Endothelial cell of umbilical vein (primary cell): Measurements from ENCODE around the gene RANBP3L. TPM values are rescaled to one million over a fixed set of nuclear protein-coding genes. Genes with fewer than 3 reads are reported as not detected.

Experiments used
- BruUV-seq: library from RNA; stranded (reverse); fragments of 400-500 nt; replicated peaks from 2 replicates; lab custom pipeline; 2021; lab: Mats Ljungman, UMichigan
- CTCF ChIA-PET: fragments of 300-600, 350-600 bp; sonication (Branson Sonifier 250); formaldehyde crosslinking; loops from one replicate; lab custom pipeline; 2021; ENCODE audit warnings: antibody characterized with exemption, inconsistent platforms; lab: Charles Lee
- POLR2A ChIA-PET: fragments of 300-600, 350-600 bp; sonication (Branson Sonifier 250); formaldehyde crosslinking; loops from one replicate; lab custom pipeline; 2021; ENCODE audit warnings: antibody characterized with exemption, inconsistent platforms; lab: Charles Lee
- DNase-seq: peaks from one replicate; pipeline ENCODE4 v3.0.0-alpha.2; 2011; ENCODE audit warnings: low read depth, low spot score
- FAIRE-seq: peaks from 2 replicates; lab custom pipeline; 2011; peaks lifted over from hg19 to GRCh38; lab: Jason Lieb, UNC
- H2AFZ ChIP-seq: 2 replicates; pipeline ENCODE4 v1.6.0; 2012; ENCODE audit warnings: low read depth, low read length, control low read depth, inconsistent platforms
- H3K27ac ChIP-seq: 2 replicates; pipeline ENCODE4 v1.5.1; 2011; ENCODE audit warnings: low read depth, mild to moderate bottlenecking, control low read depth, low read length, moderate library complexity; ENCODE audit not compliant: insufficient read depth
- H3K27me3 ChIP-seq, 2 experiments: 2 replicates each; pipeline versions ENCODE4 v1.6.0 to v1.6.1; 2011; ENCODE audit warnings: low read length in 2 of 2, mixed read lengths in 1 of 2; ENCODE audit not compliant: control insufficient read depth in 2 of 2, insufficient read depth in 2 of 2
- H3K36me3 ChIP-seq, 2 experiments: 2 replicates in 1 of 2; 3 replicates in 1 of 2; pipeline ENCODE4 v1.5.1; 2011; ENCODE audit warnings: low read length in 2 of 2, mild to moderate bottlenecking in 1 of 2, moderate library complexity in 1 of 2; ENCODE audit not compliant: control insufficient read depth in 2 of 2, insufficient read depth in 2 of 2; ENCODE audit errors: extremely low read depth in 1 of 2
- H3K4me1 ChIP-seq: 3 replicates; pipeline ENCODE4 v1.5.1; 2011; ENCODE audit warnings: mild to moderate bottlenecking, low read length; ENCODE audit not compliant: control insufficient read depth, insufficient read depth; ENCODE audit errors: extremely low read depth
- H3K4me2 ChIP-seq: 2 replicates; pipeline ENCODE4 v1.6.1; 2011; ENCODE audit warnings: low read length, control low read depth, mixed read lengths; ENCODE audit not compliant: insufficient read depth
- H3K4me3 ChIP-seq, 3 experiments: fragments of 200-600 bp in 1 of 3; sonication (generic), shearing (Covaris generic) in 1 of 3; replicated peaks in 1 of 3; 2 replicates each; pipeline ENCODE4 v1.5.1; 2011 to 2016; ENCODE audit warnings: control low read depth in 3 of 3, low read length in 3 of 3, mild to moderate bottlenecking in 2 of 3, inconsistent platforms in 1 of 3, low read depth in 1 of 3, moderate library complexity in 1 of 3; ENCODE audit not compliant: insufficient read depth in 1 of 3
- H3K79me2 ChIP-seq: 2 replicates; pipeline ENCODE4 v1.6.0; 2012; ENCODE audit warnings: low read length, inconsistent platforms; ENCODE audit not compliant: control insufficient read depth, insufficient read depth
- H3K9ac ChIP-seq: replicated peaks from 2 replicates; pipeline ENCODE3; 2011; ENCODE audit warnings: low read length, control low read depth; ENCODE audit not compliant: insufficient read depth; ENCODE audit errors: extremely low read depth
- H3K9me1 ChIP-seq: replicated peaks from 3 replicates; pipeline ENCODE4 v1.6.0; 2011; ENCODE audit warnings: mild to moderate bottlenecking, low read length; ENCODE audit not compliant: control insufficient read depth, insufficient read depth; ENCODE audit errors: extremely low read depth
- H3K9me3 ChIP-seq: replicated peaks from 2 replicates; pipeline ENCODE4 v1.5.1; 2012; ENCODE audit warnings: low read length, inconsistent platforms; ENCODE audit not compliant: control insufficient read depth, insufficient read depth
- H4K20me1 ChIP-seq: replicated peaks from 2 replicates; pipeline ENCODE3; 2011; ENCODE audit warnings: mild to moderate bottlenecking, low read length; ENCODE audit not compliant: control insufficient read depth, insufficient read depth; ENCODE audit errors: extremely low read depth
- CTCF ChIP-seq, 2 donors: IDR thresholded peaks; 1 replicate in 1 of 2; 2 replicates in 1 of 2; pipeline ENCODE4 v1.5.1; 2011; ENCODE audit warnings: low read length in 2 of 2, mild to moderate bottlenecking in 2 of 2, moderate library complexity in 2 of 2, control low read depth in 1 of 2, inconsistent platforms in 1 of 2, low read depth in 1 of 2; ENCODE audit not compliant: insufficient read depth in 1 of 2; ENCODE audit errors: extremely low read depth in 1 of 2
- EZH2 ChIP-seq: IDR thresholded peaks from 2 replicates; pipeline ENCODE4 v1.6.1; 2012; ENCODE audit warnings: borderline replicate concordance, low read depth, mild to moderate bottlenecking, moderate library complexity, low read length, inconsistent platforms; ENCODE audit not compliant: severe bottlenecking
- FOS ChIP-seq: IDR thresholded peaks from 2 replicates; pipeline ENCODE4 v1.6.1; 2011; ENCODE audit warnings: mild to moderate bottlenecking, low read length, moderate library complexity, borderline replicate concordance; ENCODE audit not compliant: insufficient read depth
- GATA2 ChIP-seq: IDR thresholded peaks from 2 replicates; pipeline ENCODE4 v1.7.0; 2011; ENCODE audit warnings: low read depth, mild to moderate bottlenecking, moderate library complexity, mixed read lengths, low read length; ENCODE audit not compliant: insufficient read length, insufficient read depth
- JUN ChIP-seq: IDR thresholded peaks from 2 replicates; pipeline ENCODE4 v1.6.1; 2011; ENCODE audit warnings: borderline replicate concordance, low read depth; ENCODE audit not compliant: insufficient read length, insufficient read depth
- MAX ChIP-seq: IDR thresholded peaks from 2 replicates; pipeline ENCODE4 v1.6.1; 2011; ENCODE audit not compliant: insufficient read depth, insufficient read length
- MYC ChIP-seq: IDR thresholded peaks from one replicate; pipeline ENCODE4 v1.6.1; 2011; ENCODE audit warnings: mild to moderate bottlenecking, low read depth, low read length
- POLR2A ChIP-seq: IDR thresholded peaks from 2 replicates; pipeline ENCODE4 v1.6.1; 2012; ENCODE audit warnings: low read depth, mild to moderate bottlenecking, control low read depth, low read length
- POLR2AphosphoS5 ChIP-seq: IDR thresholded peaks from 2 replicates; pipeline ENCODE4 v1.6.1; 2012; ENCODE audit warnings: low read depth, mild to moderate bottlenecking, control low read depth, low read length, moderate library complexity; ENCODE audit not compliant: insufficient read depth
- dilution Hi-C: fragments of 300-500 bp; cut with MboI; formaldehyde crosslinking; loops from one replicate; pipeline ENCODE4 v1.15.0; 2019; ENCODE audit warnings: low sequenced_read_pairs; ENCODE audit not compliant: extremely low pct_ligation_motif_present
- intact Hi-C: fragments of 100-400 bp; cut with micrococcal nuclease; formaldehyde crosslinking; loops from one replicate; pipeline ENCODE4 v1.10.0; 2022
- polyA plus RNA-seq, 4 experiments: library from polyadenylated mRNA; depleted of rRNA in 3 of 4; stranded (reverse) in 3 of 4; unstranded in 1 of 4; fragments of >200 nt; gene quantifications; 2 replicates each; pipeline versions ENCODE4 v1.2.1 to v1.2.3, GENCODE V29; 2011 to 2012; ENCODE audit warnings: missing spikeins in 1 of 4
- total RNA-seq: library from RNA; stranded (reverse); gene quantifications from 2 replicates; pipeline ENCODE4 v1.2.3, GENCODE V29; 2021

The RANBP3L gene
- total and polyA plus RNA-seq, 2 donors (not counting 3 experiments of a cell fraction or from before 2014, with no cell fraction given): not detected

- Histone ChIP-seq H3K9me1 (no peaks in the 10 kb centered on the region), H3K79me2 (peaks cover 4% of the 10 kb centered on the region), H4K20me1 (no peaks in the 10 kb centered on the region), H2AFZ (no peak overlapping the region), H3K4me3 (no peak overlapping the region), H3K9ac (no peak overlapping the region), H3K9me3 (no peaks in the 10 kb centered on the region), H3K4me1 (no peaks in the 10 kb centered on the region), H3K36me3 (no peaks in the 10 kb centered on the region), H3K27me3 (no peaks in the 10 kb centered on the region), H3K27ac (no peak overlapping the region), H3K4me2 (no peak overlapping the region)
- no peak for FAIRE-seq
- no peak for DNase-seq
- ChIA-PET POLR2A (no interaction called here), CTCF (no interaction called here)
- intact Hi-C loops (no loop called here), dilution Hi-C loops (no loop called here)
- no peak for TF ChIP-seq GATA2
- no peak for TF ChIP-seq FOS
- TF ChIP-seq EZH2: no peak
- TF ChIP-seq CTCF (IDR thresholded peaks at IDR 0.05; ENCODE audit: extremely low read depth in 1 of 2, insufficient read depth in 1 of 2, low read depth in 1 of 2, low read length in 2 of 2): no peak
- no peak for TF ChIP-seq MYC
- TF ChIP-seq MAX: no peak
- no peak for TF ChIP-seq POLR2A
- TF ChIP-seq POLR2AphosphoS5: no peak
- TF ChIP-seq JUN: no peak
- BruUV-seq: no TSS peak
Measured at GRCh38 chr5:36232533-36232932, 69.2 kb downstream of the RANBP3L start.
